C4-2B (cell line): ENCODE data around the gene KDM1A.

ENCODE experiments used
- ZFX ChIP-seq: fragments of 450-650 bp; IDR thresholded peaks from 2 replicates; pipeline ENCODE4 v1.6.1; 2017
- TF ChIP-seq, protein P1 (sequence below): fragments of 450-650 bp; conservative IDR thresholded peaks from 2 replicates; pipeline ENCODE4 v1.5.1; 2017; ENCODE audit warnings: mild to moderate bottlenecking

DNA sequence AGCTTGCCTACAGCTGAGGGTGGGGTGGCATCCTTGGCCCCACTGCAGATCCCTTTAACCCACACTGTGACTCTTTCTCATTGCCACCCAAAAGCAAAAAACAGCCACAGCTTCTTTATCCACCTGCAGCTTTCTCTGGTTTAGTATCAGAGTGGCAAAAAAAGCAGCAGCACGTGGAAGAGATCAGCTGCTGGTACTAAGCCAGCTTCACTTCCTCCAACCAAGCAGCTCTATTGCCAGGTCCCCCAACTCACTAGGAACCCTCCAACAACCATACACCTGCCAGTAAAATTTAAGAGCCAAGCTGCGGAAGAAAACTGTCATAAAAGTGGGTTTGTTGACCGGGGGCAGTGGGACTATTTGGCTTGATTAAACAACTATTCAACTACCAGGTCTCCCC lies 66.4 kb downstream of the KDM1A start:
- TF ChIP-seq, protein P1, sequence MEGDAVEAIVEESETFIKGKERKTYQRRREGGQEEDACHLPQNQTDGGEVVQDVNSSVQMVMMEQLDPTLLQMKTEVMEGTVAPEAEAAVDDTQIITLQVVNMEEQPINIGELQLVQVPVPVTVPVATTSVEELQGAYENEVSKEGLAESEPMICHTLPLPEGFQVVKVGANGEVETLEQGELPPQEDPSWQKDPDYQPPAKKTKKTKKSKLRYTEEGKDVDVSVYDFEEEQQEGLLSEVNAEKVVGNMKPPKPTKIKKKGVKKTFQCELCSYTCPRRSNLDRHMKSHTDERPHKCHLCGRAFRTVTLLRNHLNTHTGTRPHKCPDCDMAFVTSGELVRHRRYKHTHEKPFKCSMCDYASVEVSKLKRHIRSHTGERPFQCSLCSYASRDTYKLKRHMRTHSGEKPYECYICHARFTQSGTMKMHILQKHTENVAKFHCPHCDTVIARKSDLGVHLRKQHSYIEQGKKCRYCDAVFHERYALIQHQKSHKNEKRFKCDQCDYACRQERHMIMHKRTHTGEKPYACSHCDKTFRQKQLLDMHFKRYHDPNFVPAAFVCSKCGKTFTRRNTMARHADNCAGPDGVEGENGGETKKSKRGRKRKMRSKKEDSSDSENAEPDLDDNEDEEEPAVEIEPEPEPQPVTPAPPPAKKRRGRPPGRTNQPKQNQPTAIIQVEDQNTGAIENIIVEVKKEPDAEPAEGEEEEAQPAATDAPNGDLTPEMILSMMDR = no peak
- no peak for TF ChIP-seq ZFX
